DOHH2 (cell line): ENCODE results near the gene TMPRSS11E.
"Not testable (repeated sequence)": the region's sequence is repeated elsewhere in the genome, so short reads cannot be mapped to it uniquely, and the experiment has no call there.

Experiments
- H3F3A ChIP-seq: fragments of 200-600 bp; sonication (generic), shearing (Covaris generic); 2 replicates; pipeline ENCODE4 v1.6.0; 2016; ENCODE audit warnings: antibody characterized with exemption, mild to moderate bottlenecking; ENCODE audit not compliant: control insufficient read depth, insufficient read depth
- H3K27ac ChIP-seq: fragments of 200-600 bp; sonication (generic); 2 replicates; pipeline ENCODE4 v1.5.1; 2014; ENCODE audit warnings: low read depth, mild to moderate bottlenecking, low read length, moderate library complexity
- H3K27me3 ChIP-seq: fragments of 200-600 bp; sonication (generic); 2 replicates; pipeline ENCODE4 v1.6.1; 2014; ENCODE audit warnings: mild to moderate bottlenecking, low read length, mixed read lengths; ENCODE audit not compliant: control insufficient read depth
- H3K36me3 ChIP-seq: fragments of 200-600 bp; sonication (generic); 2 replicates; pipeline ENCODE4 v1.6.1; 2014; ENCODE audit warnings: mild to moderate bottlenecking, low read length, moderate library complexity, mixed read lengths; ENCODE audit not compliant: control insufficient read depth
- H3K4me1 ChIP-seq: fragments of 200-600 bp; sonication (generic); 2 replicates; pipeline ENCODE4 v1.6.1; 2014; ENCODE audit warnings: mild to moderate bottlenecking, low read length, mixed read lengths; ENCODE audit not compliant: control insufficient read depth
- H3K4me2 ChIP-seq: fragments of 200-600 bp; sonication (generic); 2 replicates; pipeline ENCODE4 v1.6.0; 2014; ENCODE audit warnings: mild to moderate bottlenecking, low read length, moderate library complexity
- H3K4me3 ChIP-seq: fragments of 200-600 bp; sonication (generic); 2 replicates; pipeline ENCODE4 v1.5.1; 2014; ENCODE audit warnings: mild to moderate bottlenecking, low read length, mixed read lengths
- H3K79me2 ChIP-seq: fragments of 200-600 bp; sonication (generic); 2 replicates; pipeline ENCODE4 v1.6.1; 2014; ENCODE audit warnings: mild to moderate bottlenecking, low read length, mixed read lengths; ENCODE audit not compliant: control insufficient read depth
- H3K9me2 ChIP-seq: fragments of 200-600 bp; sonication (generic); replicated peaks from 2 replicates; pipeline ENCODE4 v1.6.1; 2014; ENCODE audit warnings: mild to moderate bottlenecking, low read length, mixed read lengths; ENCODE audit not compliant: control insufficient read depth
- H3K9me3 ChIP-seq: fragments of 200-600 bp; sonication (generic); 2 replicates; pipeline ENCODE4 v1.6.1; 2014; ENCODE audit warnings: antibody characterized with exemption, low read length, mixed read lengths; ENCODE audit not compliant: control insufficient read depth, insufficient read depth
- H4K20me1 ChIP-seq: fragments of 200-600 bp; sonication (generic); 2 replicates; pipeline ENCODE4 v1.6.0; 2014; ENCODE audit warnings: low read depth, mild to moderate bottlenecking, antibody characterized with exemption, low read length, moderate library complexity; ENCODE audit not compliant: control insufficient read depth, insufficient read depth
- EZH2phosphoT487 ChIP-seq: fragments of 200-600 bp; sonication (generic); IDR thresholded peaks from 2 replicates; pipeline ENCODE4 v1.6.1; 2017; ENCODE audit warnings: borderline replicate concordance, mild to moderate bottlenecking, antibody characterized with exemption, low read length, moderate library complexity, mixed read lengths
- TF ChIP-seq, protein P1 (sequence below): fragments of 200-600 bp; sonication (generic); IDR thresholded peaks from one replicate; pipeline ENCODE4 v1.5.1; 2014; ENCODE audit warnings: antibody characterized with exemption, mild to moderate bottlenecking, low read depth, low read length; ENCODE audit not compliant: poor library complexity, severe bottlenecking

Gene TMPRSS11E

DNA sequence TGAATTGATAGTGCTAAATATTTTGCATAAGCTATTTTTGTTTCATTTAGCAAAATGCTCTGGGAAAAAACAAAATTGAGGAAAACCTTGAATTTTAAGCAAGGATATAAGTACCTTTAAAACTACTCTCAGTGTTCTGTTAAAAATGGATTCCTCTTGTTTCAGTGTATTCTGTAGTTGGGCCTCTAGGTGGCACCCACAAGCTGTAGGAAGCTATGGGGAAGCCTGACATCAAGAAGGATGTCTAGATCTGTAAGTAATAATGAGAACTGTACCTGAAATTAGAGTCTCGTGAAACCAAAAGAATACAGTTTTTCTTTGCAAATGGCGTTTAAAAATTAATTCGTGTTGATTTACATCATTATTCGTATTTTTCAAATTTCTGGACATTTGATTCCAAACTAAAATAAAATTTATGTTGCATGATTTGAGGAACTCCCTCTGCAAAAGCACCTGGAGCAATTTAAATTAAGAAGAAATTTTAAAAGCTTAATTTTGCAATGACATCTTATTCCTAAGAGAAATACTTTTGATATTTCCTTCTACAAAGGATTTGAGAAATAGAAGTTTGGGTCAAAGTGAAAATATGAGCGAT is 51.2 kb downstream of the TMPRSS11E start:
- Histone ChIP-seq H3K9me3 (no peaks in the 10 kb centered on the region), H3F3A (no peaks in the 10 kb centered on the region), H3K4me1 (peaks cover 8% of the 10 kb centered on the region), H3K4me3 (no peak overlapping the region), H4K20me1 (no peaks in the 10 kb centered on the region), H3K36me3 (no peaks in the 10 kb centered on the region), H3K79me2 (no peaks in the 10 kb centered on the region), H3K4me2 (no peak overlapping the region), H3K27ac (no peak overlapping the region), H3K9me2 (no peaks in the 10 kb centered on the region), H3K27me3 (no peaks in the 10 kb centered on the region)
- TF ChIP-seq EZH2phosphoT487: no peak
- TF ChIP-seq, protein P1, sequence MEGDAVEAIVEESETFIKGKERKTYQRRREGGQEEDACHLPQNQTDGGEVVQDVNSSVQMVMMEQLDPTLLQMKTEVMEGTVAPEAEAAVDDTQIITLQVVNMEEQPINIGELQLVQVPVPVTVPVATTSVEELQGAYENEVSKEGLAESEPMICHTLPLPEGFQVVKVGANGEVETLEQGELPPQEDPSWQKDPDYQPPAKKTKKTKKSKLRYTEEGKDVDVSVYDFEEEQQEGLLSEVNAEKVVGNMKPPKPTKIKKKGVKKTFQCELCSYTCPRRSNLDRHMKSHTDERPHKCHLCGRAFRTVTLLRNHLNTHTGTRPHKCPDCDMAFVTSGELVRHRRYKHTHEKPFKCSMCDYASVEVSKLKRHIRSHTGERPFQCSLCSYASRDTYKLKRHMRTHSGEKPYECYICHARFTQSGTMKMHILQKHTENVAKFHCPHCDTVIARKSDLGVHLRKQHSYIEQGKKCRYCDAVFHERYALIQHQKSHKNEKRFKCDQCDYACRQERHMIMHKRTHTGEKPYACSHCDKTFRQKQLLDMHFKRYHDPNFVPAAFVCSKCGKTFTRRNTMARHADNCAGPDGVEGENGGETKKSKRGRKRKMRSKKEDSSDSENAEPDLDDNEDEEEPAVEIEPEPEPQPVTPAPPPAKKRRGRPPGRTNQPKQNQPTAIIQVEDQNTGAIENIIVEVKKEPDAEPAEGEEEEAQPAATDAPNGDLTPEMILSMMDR: peak; percentile 86

DNA sequence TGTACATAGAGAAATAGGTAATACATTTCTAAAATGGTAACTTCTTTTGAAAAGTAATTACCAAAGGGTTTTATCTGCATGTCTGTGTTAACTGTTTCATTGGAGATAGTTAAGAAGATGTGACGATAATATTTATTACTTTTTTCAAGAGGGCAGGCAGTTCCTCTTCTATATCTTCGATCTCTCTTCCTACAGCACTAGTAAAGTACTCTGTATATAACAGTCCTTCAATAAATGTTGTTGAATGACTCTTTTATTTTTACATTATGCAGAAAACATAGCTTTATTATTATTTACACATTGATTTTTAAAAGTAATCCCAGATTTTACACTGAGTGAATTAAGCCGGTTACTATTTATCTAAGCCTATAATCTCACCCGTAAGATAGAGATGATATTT is 51.8 kb downstream of the TMPRSS11E start:
- Histone ChIP-seq H3K4me1 (peaks cover 8% of the 10 kb centered on the region), H3K36me3 (no peaks in the 10 kb centered on the region), H3K27me3 (no peaks in the 10 kb centered on the region), H3K4me3 (no peak overlapping the region), H3K79me2 (no peaks in the 10 kb centered on the region), H4K20me1 (no peaks in the 10 kb centered on the region), H3K27ac (no peak overlapping the region), H3F3A (no peaks in the 10 kb centered on the region), H3K4me2 (no peak overlapping the region), H3K9me2 (no peaks in the 10 kb centered on the region), H3K9me3 (no peaks in the 10 kb centered on the region)
- TF ChIP-seq EZH2phosphoT487: no peak
- TF ChIP-seq, protein P1: no peak

- not testable (repeated sequence) for H4K20me1 ChIP-seq, H3K4me2 ChIP-seq, H3K9me3 ChIP-seq, H3K27ac ChIP-seq, H3F3A ChIP-seq, H3K4me1 ChIP-seq, H3K9me2 ChIP-seq, H3K27me3 ChIP-seq, H3K36me3 ChIP-seq, H3K4me3 ChIP-seq, H3K79me2 ChIP-seq
Measured at GRCh38 chr4:68503462-68503861, 56.2 kb downstream of the TMPRSS11E start.

DNA sequence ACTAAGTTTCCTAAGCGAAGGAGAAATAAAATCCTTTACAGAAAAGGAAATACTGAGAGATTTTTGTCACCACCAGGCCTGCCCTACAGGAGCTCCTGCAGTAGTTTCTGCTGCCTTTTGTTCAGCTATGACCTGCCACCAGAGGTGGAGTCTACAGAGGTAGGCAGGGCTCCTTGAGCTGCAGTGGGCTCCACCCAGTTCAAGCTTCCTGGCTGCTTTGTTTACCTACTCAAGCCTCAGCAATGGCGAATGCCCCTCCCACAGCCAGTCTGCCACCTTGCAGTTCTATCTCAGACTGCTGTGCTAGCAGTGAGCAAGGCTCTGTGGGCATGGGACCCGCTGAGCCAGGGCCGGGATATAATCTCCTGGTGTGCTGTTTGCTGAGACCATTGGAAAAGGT is 57.6 kb downstream of the TMPRSS11E start:
- H3K79me2 ChIP-seq, H3K9me2 ChIP-seq, H3K4me1 ChIP-seq, H3K4me3 ChIP-seq, H3K4me2 ChIP-seq, H3K9me3 ChIP-seq, H3K27me3 ChIP-seq, H4K20me1 ChIP-seq, H3K27ac ChIP-seq, H3F3A ChIP-seq, H3K36me3 ChIP-seq: not testable (repeated sequence)

DNA sequence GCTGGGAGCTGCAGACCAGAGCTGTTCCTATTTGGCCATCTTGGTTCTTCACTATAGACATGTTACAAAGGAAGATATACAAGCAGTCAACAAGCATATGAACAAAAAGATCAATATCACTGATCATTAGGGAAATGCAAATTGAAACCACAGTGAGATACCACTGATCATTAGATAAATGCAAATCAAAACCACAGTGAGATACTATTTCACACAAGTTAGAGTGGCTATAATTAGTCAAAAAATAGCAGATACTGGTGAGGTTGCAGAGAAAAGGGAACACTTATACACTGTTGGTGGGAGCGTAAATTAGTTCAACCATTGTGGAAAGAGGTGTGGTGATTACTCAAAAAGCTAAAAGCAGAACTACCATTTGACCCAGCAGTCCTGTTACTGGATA is 58.2 kb downstream of the TMPRSS11E start:
- not testable (repeated sequence) for H3F3A ChIP-seq, H3K4me2 ChIP-seq, H4K20me1 ChIP-seq, H3K9me2 ChIP-seq, H3K36me3 ChIP-seq, H3K9me3 ChIP-seq, H3K79me2 ChIP-seq, H3K27ac ChIP-seq, H3K4me3 ChIP-seq, H3K4me1 ChIP-seq, H3K27me3 ChIP-seq
